Effector memory CD4-positive, alpha-beta T cell (primary cell): ENCODE measurements around the gene PLXNB1.

Experiments
- DNase-seq, 3 donors: peaks; one replicate each; pipeline ENCODE4 v3.0.0-alpha.2; 2020
- H3K27ac ChIP-seq: 2 replicates; pipeline ENCODE4 v1.7.0; 2013; ENCODE audit warnings: mild to moderate bottlenecking, low read length, moderate library complexity; ENCODE audit not compliant: insufficient read depth, poor library complexity, severe bottlenecking
- H3K27me3 ChIP-seq: replicated peaks from 2 replicates; pipeline ENCODE4 v1.7.0; 2013; ENCODE audit warnings: mild to moderate bottlenecking, low read length; ENCODE audit not compliant: insufficient read depth, control insufficient read depth, poor library complexity, severe bottlenecking
- H3K36me3 ChIP-seq: 2 replicates; pipeline ENCODE4 v1.7.0; 2013; ENCODE audit warnings: mild to moderate bottlenecking, low read length, moderate library complexity; ENCODE audit not compliant: control insufficient read depth, insufficient read depth
- H3K4me1 ChIP-seq: 2 replicates; pipeline ENCODE4 v1.7.0; 2013; ENCODE audit warnings: low read length, mild to moderate bottlenecking; ENCODE audit not compliant: control insufficient read depth, insufficient read depth, poor library complexity, severe bottlenecking
- H3K4me3 ChIP-seq: 2 replicates; pipeline ENCODE4 v1.7.0; 2013; ENCODE audit warnings: low read length, low read depth, mild to moderate bottlenecking; ENCODE audit not compliant: insufficient read depth, poor library complexity, severe bottlenecking
- H3K9me3 ChIP-seq: 2 replicates; pipeline ENCODE4 v1.7.0; 2013; ENCODE audit warnings: mild to moderate bottlenecking, low read length, moderate library complexity; ENCODE audit not compliant: control insufficient read depth

PLXNB1 gene

DNA sequence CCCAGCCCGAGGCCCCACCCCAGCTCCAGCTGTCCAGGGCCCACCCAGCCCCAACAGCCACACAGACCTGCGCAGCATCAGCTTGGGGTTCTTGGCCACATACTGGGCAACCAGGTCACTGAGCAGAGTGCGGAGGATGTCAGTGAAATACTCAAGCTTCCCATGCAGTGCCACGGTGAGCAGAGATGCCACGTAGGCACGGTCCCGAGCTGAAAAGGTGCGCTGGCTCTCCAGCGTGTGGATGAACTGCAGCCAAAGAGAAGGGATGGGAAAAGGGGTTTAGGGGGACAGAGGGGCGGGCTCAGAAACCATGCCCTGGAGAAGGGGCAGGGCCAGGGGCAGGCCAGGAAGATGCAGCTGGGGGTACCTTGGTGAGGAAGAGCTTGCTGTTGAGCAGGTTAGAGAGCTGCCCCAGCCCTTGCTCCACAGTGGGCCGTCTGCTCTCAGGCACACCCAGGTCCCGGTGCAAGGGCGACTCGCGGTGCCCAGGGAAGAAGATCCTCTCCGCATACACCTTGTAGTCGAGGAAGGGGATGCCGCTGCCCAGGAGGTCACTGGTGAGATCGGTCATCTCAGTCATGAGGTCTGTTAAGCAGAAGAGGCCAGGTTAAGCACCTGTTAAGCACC is 17.4 kb downstream of the PLXNB1 start:
- H3K27ac ChIP-seq = no peak overlapping the region
- no peak overlapping the region for H3K4me3 ChIP-seq
- no peaks in the 10 kb centered on the region for H3K27me3 ChIP-seq
- no peaks in the 10 kb centered on the region for H3K36me3 ChIP-seq
- DNase-seq = no peak
- H3K9me3 ChIP-seq = no peaks in the 10 kb centered on the region
- H3K4me1 ChIP-seq = no peaks in the 10 kb centered on the region

DNA sequence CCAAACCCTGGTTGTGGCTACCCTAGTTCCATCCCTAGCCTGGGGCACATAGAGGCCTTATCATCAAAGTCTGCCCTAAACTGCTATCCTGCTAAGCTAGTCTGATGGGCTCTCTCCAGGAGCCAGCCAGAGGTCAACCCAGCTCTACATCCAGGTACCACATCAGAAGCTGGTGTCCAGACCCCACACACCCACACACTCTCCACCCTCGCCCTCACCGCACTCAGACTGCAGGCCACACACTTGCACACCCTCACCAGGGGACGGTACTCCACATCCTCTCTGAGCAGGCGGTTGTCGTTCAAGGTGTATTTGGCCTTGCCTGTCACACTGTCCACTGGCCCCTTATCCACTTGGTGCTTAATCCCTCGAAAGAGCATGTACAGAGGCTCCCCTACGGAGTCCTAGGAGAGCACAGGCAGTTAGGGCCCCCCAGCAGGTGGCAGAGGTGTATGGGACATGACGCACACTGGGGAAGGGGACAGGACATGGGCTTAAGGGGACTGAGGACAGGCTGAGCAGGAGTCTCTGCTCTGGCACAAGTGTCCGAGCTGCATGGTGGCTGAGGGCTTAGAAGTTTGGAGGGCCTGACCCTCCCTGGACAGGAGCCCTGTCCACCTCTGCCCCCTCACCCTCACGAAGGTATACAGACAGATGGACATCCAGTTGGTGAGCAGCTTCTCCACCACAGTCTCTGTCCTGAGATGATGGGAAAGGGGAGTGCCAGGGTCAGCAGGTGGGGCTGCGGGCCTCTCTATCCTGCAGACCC is 18.1 kb downstream of the PLXNB1 start:
- Histone ChIP-seq H3K4me1 (no peaks in the 10 kb centered on the region), H3K9me3 (no peaks in the 10 kb centered on the region), H3K4me3 (no peak overlapping the region), H3K36me3 (no peaks in the 10 kb centered on the region), H3K27me3 (no peaks in the 10 kb centered on the region), H3K27ac (no peak overlapping the region)
- DNase-seq = no peak

DNA sequence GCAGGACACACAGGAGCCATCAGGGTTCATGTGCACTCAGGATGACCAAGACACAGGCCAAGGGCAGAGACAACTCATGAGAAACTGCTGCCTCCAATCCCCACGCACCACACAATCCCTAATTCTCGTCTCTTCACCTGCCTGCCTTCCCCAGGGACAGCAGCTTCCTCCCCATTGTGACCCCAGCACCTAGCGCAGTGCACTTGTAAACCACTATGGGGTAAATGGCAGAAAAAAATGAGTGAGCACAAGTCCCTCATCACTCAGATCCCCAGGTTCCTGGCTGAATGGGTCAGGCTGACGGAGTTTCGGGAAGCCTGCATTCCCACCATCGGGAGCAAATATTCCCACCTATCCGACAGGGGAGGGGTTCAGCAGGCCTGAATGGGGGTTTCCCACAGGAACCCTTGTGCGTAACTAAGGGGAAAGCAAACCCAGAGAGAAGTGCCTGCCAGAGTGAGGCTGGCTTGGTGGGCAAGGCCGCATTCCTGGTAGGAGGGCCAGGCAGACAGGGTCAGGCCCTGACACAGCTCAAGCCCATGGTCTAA is 18.8 kb downstream of the PLXNB1 start:
- Histone ChIP-seq H3K4me1 (no peaks in the 10 kb centered on the region), H3K36me3 (no peaks in the 10 kb centered on the region), H3K9me3 (no peaks in the 10 kb centered on the region), H3K27me3 (no peaks in the 10 kb centered on the region), H3K27ac (no peak overlapping the region), H3K4me3 (no peak overlapping the region)
- DNase-seq = no peak

DNA sequence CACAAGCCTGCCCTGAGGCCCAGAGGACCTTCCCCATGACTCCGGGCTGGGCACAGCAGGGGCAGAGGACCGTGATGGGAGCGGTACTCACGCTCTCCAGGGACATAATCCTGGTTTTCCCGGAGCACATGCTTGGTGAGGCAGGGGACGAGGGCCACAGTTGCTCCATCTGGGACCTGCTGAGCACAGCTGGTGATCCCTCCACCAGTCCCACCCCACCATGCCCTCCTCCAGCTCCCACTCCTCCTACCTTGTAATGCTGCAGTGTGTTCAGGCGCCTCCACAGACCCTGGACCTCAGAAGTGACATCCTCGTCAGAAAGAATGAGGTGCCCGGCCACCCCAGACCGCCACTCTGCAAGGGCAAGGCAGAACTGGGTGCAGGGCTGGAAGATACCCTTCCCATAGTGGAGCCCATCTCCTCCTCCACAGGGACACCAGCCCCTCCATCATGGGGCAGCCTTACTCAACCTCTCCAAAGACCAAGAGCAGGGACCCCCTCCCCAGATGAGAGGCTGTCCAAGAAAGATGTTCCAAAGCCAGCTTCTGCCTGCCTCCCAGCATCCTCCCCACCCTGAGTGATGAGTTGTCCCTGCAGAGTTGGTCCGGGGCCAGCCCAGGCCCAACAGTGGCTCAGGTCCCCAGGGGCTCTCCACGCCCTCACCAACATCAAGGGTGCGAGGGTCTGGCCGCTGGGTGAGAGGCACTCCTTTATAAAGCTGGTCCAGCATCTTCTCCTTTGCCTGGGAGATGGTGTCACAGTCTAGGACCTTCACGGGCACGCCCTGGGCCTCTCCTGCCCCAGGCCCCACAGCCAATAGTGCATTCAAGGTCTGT is 19.5 kb downstream of the PLXNB1 start:
- no peaks in the 10 kb centered on the region for H3K36me3 ChIP-seq
- H3K4me3 ChIP-seq = no peak overlapping the region
- H3K27me3 ChIP-seq = no peaks in the 10 kb centered on the region
- H3K27ac ChIP-seq = no peak overlapping the region
- DNase-seq = no peak
- no peaks in the 10 kb centered on the region for H3K9me3 ChIP-seq
- no peaks in the 10 kb centered on the region for H3K4me1 ChIP-seq

DNA sequence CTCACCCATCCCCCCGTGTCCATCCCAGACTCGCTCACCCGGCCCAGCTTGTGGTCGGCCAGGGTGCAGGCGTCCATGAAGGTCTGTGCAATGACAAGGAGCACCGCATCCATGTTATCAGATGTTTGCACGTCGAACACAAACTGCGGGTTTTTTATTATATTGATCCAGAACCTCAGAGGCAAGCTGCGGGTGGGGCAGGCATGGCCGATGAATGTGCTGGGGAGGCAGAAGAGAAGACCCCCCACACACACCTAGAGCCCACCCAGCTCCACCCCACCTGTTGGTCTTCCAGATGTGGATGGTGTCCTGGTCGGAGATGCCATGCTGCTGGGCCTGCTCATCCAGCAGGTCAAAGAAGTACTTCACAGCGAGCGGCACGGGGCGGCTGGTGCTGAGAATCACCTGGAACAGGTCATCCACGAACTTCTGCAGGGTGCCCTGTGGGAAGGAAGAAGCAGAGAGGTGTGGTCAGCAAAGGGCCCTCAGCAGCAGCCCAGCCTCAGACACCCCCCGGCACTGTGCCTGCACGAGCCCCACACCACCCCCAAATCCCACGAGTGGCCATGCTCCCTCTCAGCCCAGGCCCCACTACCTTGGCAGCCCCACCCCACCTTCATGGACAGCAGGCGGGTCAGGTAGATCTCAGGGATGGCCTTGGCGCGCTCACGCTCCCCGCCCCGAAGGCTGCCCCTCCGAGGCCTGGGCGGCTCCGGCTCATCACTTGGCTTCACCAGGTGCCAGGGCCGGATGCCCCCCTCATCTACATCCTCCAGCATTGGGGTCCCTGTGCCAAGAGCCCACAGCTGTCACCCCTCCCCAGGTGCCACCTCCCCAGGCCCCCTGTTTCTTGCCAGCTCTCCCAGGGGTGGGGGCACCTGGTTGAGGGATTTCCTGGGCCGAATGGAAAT is 20.3 kb downstream of the PLXNB1 start:
- Histone ChIP-seq H3K36me3 (no peaks in the 10 kb centered on the region), H3K27ac (no peak overlapping the region), H3K9me3 (no peaks in the 10 kb centered on the region), H3K27me3 (no peaks in the 10 kb centered on the region), H3K4me3 (no peak overlapping the region), H3K4me1 (no peaks in the 10 kb centered on the region)
- DNase-seq = no peak

DNA sequence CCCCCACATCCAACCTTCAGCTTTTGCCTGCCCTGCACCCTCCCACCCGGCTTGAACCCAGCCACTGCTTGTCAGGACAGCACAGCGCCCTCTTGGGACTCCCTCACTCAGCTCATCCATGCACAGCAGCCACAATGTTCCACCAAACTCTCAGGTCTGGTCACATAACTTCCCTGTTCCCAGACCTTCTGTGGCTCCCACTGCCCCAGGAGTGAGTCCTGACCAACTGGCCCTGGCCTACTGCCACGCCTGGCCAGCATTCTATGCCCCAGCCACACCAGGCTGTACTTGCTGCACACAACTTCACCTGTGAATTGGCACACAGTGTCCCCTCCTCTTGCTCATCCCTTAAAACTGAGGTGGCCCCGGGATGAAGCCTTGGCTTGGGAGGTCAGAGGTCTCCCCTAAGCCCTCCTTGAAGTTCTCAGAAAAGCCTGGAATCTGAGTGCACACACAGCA is 21.0 kb downstream of the PLXNB1 start:
- H3K4me1 ChIP-seq = no peaks in the 10 kb centered on the region
- no peak overlapping the region for H3K27ac ChIP-seq
- H3K27me3 ChIP-seq = no peaks in the 10 kb centered on the region
- H3K4me3 ChIP-seq = no peak overlapping the region
- no peak for DNase-seq
- no peaks in the 10 kb centered on the region for H3K9me3 ChIP-seq
- no peaks in the 10 kb centered on the region for H3K36me3 ChIP-seq

DNA sequence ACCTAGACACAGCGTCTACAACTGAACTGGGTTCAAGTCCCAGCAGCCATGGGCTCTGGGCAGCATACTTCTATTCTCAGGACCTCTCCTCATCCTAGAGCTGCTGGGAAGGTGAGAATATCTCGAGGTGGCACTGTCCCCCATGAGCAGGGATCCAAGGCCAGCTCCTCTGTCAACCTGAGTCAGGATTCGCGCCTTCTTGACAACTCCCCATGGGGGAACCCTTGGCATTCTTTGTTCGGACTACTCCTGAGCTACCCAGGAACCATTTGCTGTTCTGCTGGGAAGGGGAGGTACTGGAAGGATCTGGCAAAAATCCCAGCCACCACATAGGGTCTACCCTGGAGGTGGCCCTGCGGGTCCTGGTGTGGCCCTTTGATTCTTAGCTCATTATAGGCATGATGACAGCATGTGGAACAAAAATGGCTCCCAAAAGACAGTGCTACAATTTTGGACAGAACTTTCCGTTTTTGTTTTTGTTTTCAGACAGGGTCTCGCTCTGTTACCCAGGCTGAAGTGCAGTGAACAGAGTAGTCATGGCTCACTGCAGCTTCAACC is 22.3 kb downstream of the PLXNB1 start:
- DNase-seq = no peak
- no peaks in the 10 kb centered on the region for H3K27me3 ChIP-seq
- no peak overlapping the region for H3K4me3 ChIP-seq
- no peaks in the 10 kb centered on the region for H3K4me1 ChIP-seq
- no peak overlapping the region for H3K27ac ChIP-seq
- no peaks in the 10 kb centered on the region for H3K9me3 ChIP-seq
- no peaks in the 10 kb centered on the region for H3K36me3 ChIP-seq

DNA sequence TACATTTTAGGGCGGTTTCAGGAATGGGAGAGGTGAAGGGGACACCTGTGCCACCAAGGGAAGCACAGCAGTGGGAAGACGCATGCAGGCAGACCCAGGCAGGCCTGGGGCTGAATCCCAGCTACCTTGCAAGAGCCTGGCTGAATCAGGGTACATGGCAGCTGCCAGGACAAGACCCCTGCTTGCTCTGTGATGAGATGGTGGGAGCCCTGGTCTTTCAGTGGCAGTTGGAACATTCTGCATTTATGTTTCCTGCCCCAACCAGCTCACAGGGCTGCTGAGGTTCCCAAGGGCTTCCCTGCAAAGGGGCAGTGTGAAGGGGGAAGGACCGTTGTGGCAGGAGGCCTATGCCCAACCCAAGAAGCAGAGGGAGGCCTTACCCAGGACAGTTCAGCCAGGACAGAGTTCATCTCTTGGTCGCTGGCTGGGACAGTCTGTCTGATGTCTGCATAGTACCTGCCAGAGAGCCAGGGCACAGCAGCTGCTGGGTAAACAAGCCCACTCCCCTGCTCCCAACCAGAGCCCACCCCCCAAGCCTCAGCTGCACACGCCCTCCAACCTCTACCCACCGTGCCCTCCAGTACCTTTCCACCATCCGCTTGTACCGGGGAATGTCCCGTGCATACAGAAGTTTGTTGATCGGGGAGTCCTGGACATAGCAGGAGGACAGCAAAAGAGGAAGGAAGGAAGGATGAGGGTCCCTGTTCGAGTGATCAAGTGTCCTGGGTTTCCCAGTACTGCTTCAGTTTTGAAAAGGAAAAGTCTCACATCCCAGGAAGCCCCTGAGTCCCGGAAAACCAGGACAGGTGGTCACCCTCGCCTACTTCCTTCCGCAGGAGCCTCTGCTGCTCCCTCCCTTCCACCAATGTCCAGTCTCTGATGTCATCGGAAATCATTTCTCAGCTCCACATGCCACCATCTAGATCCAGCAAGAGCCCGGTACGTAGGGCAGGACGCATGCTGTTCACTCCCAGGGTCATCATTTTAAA is 23.1 kb downstream of the PLXNB1 start:
- H3K27me3 ChIP-seq = no peaks in the 10 kb centered on the region
- no peak overlapping the region for H3K4me3 ChIP-seq
- no peaks in the 10 kb centered on the region for H3K4me1 ChIP-seq
- no peaks in the 10 kb centered on the region for H3K36me3 ChIP-seq
- H3K27ac ChIP-seq = no peak overlapping the region
- DNase-seq = no peak
- no peaks in the 10 kb centered on the region for H3K9me3 ChIP-seq
